ENCODE data around the gene PGRMC2.
A peak's percentile ranks its signal among the peaks of the same experiment; 100 is the strongest.

The PGRMC2 gene, protein sequence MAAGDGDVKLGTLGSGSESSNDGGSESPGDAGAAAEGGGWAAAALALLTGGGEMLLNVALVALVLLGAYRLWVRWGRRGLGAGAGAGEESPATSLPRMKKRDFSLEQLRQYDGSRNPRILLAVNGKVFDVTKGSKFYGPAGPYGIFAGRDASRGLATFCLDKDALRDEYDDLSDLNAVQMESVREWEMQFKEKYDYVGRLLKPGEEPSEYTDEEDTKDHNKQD

GRCh38 chr4:128287141-128287870, at the start of gene PGRMC2:
TSS of gene PGRMC2 (minus strand) at chr4:128287813. CDS start at chr4:128287790, 23 bp downstream.
- peak; percentile 3 for DNase-seq (ENCODE audit: low read depth)

DNA sequence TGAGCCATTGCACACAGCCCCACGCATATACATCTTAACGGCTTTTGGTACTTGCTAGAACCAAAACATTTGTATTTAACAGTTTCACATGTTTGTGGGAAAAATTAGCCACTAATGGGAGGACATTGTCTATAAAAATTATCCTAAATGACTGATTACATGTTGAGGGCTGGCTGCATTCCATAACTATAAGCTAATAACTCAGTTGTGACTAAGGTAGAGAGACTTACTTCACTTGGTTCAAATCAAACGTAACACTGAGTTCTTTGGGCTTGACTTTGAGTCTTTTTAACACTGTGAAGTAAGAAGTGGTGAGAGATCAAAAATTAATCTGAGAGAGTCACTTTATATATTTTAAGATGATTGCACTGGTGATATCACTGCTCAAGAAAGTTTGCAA, 47.9 kb upstream of the PGRMC2 start:
- no peak for DNase-seq (ENCODE audit: low read depth)

GRCh38 chr4:128334256-128334655, 46.6 kb upstream of the PGRMC2 start:
- no peak for DNase-seq (ENCODE audit: low read depth)

DNA sequence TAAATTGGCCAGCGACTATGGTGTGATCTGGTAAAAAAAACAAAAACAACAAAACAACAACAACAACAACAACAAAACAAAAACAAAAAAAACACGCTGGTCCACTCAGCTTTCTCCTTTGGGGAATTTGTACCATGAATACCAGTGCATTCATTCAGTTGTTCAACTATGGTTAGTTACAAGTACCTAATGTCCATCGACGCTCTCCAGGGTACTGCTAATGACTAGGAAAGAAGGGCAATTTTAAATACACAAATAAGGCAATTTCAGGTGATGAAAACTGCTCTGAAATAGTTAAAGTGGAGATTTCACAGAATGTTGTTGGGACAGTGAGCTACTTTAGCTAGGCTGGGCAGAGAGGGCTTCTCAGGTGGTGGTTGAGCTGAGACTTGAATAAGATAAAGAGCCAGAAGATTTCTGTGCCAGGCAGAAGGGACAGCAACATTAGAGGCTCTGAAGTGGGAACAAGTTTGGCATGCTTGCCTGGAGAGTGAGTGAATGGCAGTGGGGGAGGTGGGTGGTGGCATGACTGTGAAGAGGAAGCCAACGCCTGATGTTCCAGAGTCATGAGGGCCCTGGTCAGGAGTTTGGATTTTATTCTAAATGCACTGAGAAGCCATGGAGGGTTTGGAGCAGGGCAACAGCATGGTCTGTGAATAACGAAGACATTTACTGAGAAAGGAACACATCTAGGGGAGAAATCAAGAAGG, 45.9 kb upstream of the PGRMC2 start:
- DNase-seq (ENCODE audit: low read depth): no peak

DNA sequence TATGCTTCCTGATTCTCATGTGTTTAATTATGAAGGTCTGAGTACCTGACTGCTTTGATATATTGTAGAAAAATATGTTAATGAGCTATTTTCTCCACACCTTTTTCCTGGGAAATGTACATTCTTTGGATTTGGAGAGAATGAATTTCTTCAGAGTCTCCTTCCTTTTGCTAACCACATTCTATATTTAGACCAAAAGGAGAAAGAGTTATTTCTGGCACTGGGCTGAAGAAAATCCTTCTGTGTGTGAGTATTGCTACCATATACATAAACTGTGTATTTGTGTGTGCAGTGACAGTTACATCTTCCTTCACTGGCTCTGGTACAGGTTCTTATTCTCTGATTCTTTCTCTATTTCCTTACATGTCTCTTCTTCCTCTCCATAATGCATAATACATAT, 44.5 kb upstream of the PGRMC2 start:
- no peak for DNase-seq (ENCODE audit: low read depth)

DNA sequence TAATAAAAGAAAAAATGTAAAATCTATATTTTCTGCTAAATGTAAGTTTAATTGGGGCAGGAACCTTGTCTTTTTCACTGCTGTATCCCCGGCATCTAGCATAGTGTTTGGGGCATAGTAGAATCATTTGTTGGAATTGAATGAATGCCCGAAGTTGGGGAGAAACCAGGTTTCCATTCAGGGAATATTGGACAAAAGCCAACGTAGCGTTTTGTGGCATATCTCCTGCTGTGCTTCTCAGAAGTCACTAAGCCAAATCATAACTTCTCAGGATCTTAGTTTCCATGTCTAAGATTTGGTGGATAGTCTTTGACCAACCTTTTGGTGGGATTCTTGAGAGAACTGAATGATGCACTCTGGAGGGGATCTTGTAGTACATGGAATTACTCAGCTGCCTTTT, 42.0 kb upstream of the PGRMC2 start:
- DNase-seq (ENCODE audit: low read depth): no peak

DNA sequence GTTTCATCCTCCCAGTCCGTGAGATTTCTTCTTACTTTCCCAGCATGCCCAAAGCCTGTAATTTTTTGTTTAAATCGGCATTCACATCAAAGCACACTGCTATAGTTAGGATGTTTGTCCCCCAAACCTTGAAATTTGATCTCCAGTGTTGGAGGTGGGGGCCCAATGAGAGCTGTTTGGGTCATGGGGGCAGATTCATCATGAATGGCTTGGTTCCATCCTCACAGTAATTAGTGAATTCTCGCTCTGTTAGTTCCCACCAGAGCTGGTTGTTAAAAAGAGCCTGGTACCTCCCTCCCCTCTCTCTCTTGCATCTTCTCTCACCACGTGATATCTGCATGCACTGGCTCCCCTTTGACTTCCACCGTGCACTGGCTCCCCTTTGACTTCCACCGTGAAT, 40.5 kb upstream of the PGRMC2 start:
- DNase-seq (ENCODE audit: low read depth): no peak

GRCh38 chr4:128323401-128323800, 35.8 kb upstream of the PGRMC2 start:
- DNase-seq (ENCODE audit: low read depth): no peak

DNA sequence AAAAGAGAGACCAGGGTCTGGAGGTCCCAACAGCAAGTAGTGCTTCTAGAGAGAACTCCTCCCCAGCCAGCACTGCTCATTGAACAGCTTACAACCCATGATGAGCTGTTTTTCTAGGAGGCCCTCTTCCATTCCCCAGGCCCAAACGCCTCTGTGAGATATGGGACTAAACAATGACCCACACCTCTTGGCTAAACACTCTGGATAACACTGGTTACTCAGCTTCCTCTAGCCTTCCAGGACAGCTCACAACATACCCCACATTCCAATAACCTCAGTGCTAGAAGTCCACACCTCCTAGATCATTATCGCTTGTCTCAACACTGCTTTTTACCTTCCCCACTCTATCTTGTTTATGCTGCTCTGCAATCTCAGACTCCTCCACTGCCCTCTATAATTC, 35.4 kb upstream of the PGRMC2 start:
- DNase-seq (ENCODE audit: low read depth): no peak

DNA sequence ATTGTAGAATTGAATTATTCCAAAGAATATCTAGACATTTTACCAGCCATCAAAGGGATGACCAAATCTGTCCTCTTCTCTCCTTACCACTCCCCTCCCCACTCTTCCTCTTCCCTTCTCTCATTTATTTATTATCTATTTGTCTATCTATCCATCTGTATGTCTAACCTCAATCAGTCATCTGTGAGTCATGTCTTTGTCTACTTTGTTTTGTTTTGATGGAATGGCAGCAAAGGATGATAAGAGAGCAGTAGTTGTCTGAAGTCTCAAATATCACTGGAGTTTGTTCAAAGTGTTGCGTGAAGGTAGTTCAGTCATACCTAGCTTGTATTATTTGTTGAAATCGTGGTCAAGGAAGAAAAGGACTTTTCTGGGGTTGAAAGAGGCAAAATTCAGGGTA, 34.7 kb upstream of the PGRMC2 start:
- DNase-seq (ENCODE audit: low read depth): no peak

- DNase-seq (ENCODE audit: low read depth): no peak
These were observed 33.0 kb upstream of the PGRMC2 start for GRCh38 chr4:128320656-128321055.

GRCh38 chr4:128315756-128316520, 28.3 kb upstream of the PGRMC2 start:
- DNase-seq (ENCODE audit: low read depth): no peak

DNA sequence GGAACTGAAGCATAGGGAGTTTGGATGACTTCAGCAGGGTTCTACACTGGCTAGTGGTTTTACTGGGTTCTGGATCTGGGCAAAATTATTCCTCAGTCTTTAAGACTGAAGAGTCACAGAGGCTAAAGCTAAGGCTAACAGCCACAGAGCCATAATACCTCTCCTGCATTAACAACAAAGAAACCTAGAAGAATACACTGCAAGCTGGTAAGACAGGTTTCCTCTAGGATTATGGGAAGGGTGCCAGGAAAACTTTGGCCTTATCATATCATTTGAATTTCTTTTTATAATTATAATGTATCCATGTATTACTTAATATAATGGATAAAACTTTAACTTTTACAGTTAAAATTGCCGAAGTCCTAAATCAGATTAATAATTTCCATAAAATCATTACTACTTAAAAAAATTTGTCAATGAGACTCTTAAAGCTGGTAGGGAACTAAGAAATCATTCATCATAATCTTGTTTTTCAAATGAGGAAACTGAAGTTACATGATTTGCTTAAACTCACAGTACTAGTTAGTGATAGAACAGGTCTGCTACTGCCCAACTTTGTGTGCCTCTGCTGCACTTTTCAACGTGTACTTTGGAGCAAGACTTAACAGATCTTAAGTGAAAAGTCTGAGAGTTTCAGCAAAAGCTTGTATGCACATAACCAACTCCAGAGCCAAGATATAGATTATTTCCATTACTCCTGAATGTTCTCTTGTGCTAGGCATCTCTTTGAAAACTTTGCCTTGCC, 24.2 kb upstream of the PGRMC2 start:
- DNase-seq (ENCODE audit: low read depth): no peak

DNA sequence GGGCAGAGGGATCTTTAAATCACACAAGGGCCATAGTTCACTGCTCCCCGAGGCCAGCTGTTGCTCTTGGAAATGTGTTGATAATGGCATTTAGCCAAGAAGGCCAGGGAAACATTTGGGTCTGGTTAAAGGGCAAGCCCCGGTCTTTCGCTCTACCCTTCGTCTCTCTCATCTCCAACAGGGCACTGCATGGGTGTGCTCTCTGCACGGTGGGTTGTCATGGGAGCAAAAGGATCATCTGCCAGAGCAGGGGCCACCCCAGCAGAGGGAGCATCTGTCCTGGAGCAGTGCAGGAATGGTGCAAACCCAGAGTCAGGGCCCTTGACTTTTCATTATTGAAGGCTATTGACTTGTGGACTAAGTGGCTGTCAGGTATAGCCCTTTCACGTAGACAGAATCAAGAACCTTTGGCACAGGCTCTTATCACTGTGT, 22.7 kb upstream of the PGRMC2 start:
- DNase-seq (ENCODE audit: low read depth): no peak

GRCh38 chr4:128309585-128309984, 22.0 kb upstream of the PGRMC2 start:
- DNase-seq (ENCODE audit: low read depth): no peak

GRCh38 chr4:128308986-128309385, 21.4 kb upstream of the PGRMC2 start:
- no peak for DNase-seq (ENCODE audit: low read depth)

GRCh38 chr4:128307123-128307571, 19.5 kb upstream of the PGRMC2 start:
- no peak for DNase-seq (ENCODE audit: low read depth)

DNA sequence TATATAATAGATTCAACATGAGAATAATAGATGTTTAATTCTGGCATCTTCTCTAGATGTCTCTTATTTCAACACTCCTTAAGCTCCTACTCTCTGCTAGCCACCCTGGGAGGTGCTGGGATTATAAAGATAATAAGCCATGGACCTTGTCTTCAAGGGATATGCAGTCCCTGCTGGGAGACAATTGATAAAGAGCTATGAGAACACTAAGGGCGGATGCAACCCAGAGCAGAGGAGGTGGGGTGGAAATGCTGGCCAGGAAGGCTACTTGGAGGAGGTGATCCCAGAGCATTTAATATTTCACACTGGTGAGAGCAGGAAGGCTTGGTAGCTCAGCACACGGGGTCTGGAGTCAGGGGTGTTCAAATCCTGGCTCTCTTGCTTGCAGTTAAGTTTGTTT, 18.3 kb upstream of the PGRMC2 start:
- no peak for DNase-seq (ENCODE audit: low read depth)

DNA sequence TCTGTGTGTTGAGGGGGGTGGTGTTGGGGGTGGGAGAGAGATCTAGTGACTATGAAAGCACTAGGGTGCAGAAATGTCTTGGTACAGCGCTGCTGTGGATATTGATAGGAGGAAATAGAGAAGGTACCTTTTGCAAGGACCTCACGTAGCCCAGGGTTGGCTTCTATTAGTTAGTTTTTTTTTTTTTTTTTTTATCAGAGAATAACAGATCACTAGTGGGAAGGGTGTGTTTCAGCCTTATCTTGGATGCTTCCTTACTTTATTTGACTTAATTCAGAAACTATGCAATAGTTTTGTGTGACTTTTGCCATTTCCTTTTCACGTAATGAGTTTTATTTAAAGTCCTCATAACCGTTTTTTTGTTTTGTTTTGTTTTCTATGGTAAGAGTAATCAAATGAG, 16.4 kb upstream of the PGRMC2 start:
- no peak for DNase-seq (ENCODE audit: low read depth)

DNA sequence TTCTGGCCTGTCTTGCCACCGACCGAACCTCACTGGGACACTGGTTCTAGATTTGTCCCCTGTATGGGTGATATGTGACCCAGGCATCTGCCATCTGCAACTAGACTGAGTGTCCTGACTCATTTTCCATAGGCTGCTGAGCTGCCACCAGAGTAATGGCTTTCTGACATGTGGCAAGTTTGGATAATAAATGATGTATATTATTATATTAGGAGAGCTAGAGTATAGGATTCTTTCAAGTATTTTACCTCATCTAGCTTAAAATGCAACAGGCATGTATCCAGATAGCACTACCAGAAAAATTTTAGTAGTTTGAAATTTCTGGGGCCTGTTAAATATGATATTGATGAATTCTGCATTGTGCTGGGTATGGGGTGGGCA, 15.8 kb upstream of the PGRMC2 start:
- DNase-seq (ENCODE audit: low read depth): no peak

DNA sequence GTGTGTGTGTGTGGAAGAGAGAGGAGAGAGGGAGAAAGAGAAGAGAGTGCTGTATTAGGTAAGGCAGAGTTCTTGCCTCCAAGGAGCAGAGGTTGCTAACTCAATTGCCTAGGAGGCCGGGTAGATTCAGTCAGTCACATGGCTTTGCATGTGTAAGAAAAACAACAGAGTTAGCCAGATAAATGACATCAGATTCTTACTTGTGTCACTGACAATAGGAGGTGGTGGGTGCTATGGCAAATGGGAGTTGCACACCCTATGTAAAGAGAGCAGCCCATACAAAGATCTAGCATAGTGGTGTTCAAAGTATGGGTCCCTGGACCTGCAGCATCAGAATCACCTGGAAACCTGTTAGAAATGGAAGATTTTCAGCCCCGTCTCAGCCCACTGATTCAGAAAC, 14.4 kb upstream of the PGRMC2 start:
- no peak for DNase-seq (ENCODE audit: low read depth)

GRCh38 chr4:128299848-128300247, 12.2 kb upstream of the PGRMC2 start:
- DNase-seq (ENCODE audit: low read depth): no peak
